PC-3 (cell line): Measurements from ENCODE around the gene DMBX1.

ENCODE experiments used
- CTCF ChIP-seq: fragments of 300-600 bp; sonication (generic); conservative IDR thresholded peaks from 2 replicates; pipeline ENCODE4 v1.5.1; 2017; ENCODE audit warnings: antibody characterized with exemption, low read depth, mild to moderate bottlenecking, low read length
- EZH2 ChIP-seq: fragments of 300-600 bp; sonication (generic); IDR thresholded peaks from one replicate; pipeline ENCODE4 v1.6.1; 2017; ENCODE audit warnings: antibody characterized with exemption, mild to moderate bottlenecking, low read length; ENCODE audit not compliant: unreplicated experiment
- EZH2phosphoT487 ChIP-seq: fragments of 300-600 bp; sonication (generic); IDR thresholded peaks from 2 replicates; pipeline ENCODE4 v1.6.1; 2018; ENCODE audit warnings: mild to moderate bottlenecking, antibody characterized with exemption, low read length, borderline replicate concordance

DNA sequence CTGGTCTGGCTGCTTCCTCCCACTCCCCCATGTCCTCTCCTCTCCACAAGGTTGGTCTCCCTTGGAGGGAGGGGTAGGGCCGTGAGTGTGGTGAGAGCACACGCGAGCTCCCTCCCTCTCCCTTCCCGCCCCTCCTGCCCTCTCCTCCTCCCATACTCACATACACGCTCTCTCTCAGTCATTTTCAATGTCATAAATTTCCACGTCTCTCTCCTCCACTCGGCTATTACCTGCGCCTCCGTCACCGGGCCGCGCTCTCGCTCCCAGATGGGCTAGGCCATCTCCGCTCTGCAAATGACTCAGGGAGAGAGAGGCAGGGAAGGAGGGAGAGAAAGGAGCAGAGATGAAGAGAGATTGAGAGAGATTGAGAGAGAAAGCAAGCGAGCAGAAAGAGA is 36.7 kb upstream of the DMBX1 start:
- TF ChIP-seq CTCF (no peak), EZH2phosphoT487 (no peak), EZH2 (no peak)
